ENCODE results near the gene POSTN. TPM values are rescaled to one million over a fixed set of nuclear protein-coding genes. Genes with fewer than 3 reads are reported as not detected.

Gene POSTN
- 0.09 TPM in 1 of 5 replicates, not detected in the others for total RNA-seq (2022; extraction: Qiagen RNA extraction; ENCODE audit: low read depth)

DNA sequence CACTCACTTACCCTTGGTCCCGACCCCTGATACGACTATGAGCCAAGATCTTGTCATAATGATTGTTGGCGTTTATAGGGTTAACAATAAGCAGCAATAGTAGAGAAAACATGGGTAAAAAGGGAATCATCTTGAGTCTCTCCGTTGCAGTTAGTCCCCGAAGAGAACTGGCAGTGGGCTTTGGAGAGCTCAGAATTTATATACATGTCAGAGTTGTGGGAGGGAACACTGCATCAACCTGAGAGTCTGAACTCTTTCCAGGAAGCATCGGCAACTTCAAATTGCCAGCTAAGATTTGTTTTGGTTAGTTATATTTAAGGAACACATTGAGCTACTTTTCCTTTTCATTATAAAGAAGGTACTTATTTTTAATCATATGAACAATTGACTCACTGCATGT lies at the start of gene POSTN:
Gene POSTN, minus strand, starts transcription at position 172 of the 400 bp plus-strand sequence. Its CDS starts 42 bp downstream, at position 130.

All from A549 treated with GW870086 at 1 μM for 4 hours (cell line).